ENCODE results near the gene TUBA4A. TPM values are rescaled to one million over a fixed set of nuclear protein-coding genes. Genes with fewer than 3 reads are reported as not detected.
A peak's percentile ranks its signal among the peaks of the same experiment; 100 is the strongest.
"Not testable (repeated sequence)": the region's sequence is repeated elsewhere in the genome, so short reads cannot be mapped to it uniquely, and the experiment has no call there.

The TUBA4A gene
- total RNA-seq, 1 donor from 2014 or later, result 47.9 TPM

DNA sequence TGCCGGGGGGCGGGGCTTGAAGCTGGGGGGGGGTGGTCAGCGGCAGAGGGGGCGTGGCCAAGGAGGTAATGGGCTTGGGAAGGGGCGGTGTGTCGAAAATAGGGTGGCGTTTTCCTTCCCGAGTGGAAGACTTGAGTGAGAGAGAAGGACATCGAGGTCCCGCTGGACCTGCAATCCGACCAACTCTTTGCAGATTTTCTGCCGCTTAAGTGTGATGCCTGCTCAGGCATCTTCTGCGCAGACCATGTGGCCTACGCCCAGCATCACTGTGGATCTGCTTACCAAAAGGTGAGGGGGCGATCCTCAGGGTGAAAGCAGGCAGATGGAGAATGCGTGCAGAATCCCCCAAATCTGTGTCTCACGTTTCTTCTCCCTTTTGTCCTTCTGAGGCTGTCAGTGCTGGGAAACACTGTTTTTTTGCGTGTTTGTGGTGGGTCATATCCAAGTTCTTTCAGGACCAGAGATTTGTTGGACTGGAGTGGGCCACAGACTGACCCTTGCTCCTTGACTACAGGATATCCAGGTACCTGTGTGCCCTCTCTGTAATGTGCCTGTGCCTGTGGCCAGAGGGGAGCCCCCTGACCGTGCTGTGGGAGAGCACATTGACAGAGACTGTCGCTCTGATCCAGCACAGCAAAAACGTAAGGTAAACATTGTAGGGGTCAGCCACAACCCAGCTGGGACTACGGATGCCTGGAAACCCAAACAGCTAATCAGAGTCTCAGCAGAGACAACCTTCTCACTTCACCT lies 46.4 kb downstream of the TUBA4A start:
- Histone ChIP-seq H3K27me3 (ENCODE audit: control insufficient read depth, insufficient read depth, low read length) (no peaks in the 10 kb centered on the region), H3K4me3 (ENCODE audit: low read depth, low read length) (peak overlapping the region; percentile 80), H3K36me3 (ENCODE audit: control insufficient read depth, insufficient read depth, low read length) (peaks cover 18% of the 10 kb centered on the region)
- no peak for FAIRE-seq
- TF ChIP-seq, protein P1, sequence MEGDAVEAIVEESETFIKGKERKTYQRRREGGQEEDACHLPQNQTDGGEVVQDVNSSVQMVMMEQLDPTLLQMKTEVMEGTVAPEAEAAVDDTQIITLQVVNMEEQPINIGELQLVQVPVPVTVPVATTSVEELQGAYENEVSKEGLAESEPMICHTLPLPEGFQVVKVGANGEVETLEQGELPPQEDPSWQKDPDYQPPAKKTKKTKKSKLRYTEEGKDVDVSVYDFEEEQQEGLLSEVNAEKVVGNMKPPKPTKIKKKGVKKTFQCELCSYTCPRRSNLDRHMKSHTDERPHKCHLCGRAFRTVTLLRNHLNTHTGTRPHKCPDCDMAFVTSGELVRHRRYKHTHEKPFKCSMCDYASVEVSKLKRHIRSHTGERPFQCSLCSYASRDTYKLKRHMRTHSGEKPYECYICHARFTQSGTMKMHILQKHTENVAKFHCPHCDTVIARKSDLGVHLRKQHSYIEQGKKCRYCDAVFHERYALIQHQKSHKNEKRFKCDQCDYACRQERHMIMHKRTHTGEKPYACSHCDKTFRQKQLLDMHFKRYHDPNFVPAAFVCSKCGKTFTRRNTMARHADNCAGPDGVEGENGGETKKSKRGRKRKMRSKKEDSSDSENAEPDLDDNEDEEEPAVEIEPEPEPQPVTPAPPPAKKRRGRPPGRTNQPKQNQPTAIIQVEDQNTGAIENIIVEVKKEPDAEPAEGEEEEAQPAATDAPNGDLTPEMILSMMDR (IDR thresholded peaks at IDR 0.05; ENCODE audit: insufficient read depth, low read length, severe bottlenecking), result no peak
- DNase-seq (ENCODE audit: low read depth), result no peak

DNA sequence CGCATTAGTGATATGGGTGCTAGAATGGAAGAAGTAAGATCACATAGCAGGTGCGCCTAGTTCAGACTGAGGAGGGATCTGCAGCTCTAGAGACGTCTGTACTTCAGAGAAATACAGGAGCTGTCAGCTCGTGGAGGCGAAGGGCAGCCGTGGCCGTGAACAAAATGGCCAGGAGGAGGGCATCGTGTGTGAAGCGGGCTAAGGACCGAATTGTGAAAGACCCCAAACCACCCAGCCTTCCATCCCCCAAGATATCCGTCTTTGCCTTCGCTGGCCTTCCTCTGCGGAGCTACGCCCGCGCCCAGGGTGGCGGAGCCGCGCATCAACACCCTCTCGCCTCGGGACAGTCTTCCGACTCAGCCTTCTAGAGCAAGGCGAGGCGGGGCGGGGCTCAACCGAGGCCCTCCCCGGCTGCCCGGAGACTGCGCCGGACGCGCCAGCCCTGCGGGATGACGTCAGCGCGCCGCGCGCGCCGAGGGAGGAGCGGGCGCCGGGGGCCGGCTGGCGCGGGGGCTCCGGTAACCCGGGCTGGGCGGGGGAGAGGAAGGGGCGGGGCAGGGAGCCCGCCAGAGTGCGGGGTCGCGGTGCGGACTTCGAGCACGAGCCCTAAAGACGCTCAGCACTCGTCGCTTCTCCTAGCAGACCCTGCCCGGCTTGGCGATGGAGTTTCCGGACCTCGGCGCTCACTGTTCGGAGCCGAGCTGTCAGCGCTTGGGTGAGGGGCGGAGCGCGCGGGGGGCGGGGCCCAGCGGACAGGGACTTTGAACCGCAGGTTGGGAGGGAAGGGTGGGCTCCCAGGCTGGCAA lies 47.2 kb downstream of the TUBA4A start, which contains the start of gene ZFAND2B:
TSS of gene ZFAND2B (plus strand) at position 455 of the 806 bp plus-strand sequence. CDS start at position 661, 206 bp downstream.
- Histone ChIP-seq H3K4me3 (ENCODE audit: low read depth, low read length) (peak within 1 kb of the TSS; percentile 80), H3K36me3 (ENCODE audit: control insufficient read depth, insufficient read depth, low read length) (peaks cover 16% of the 10 kb centered on the region), H3K27me3 (ENCODE audit: control insufficient read depth, insufficient read depth, low read length) (no peaks in the 10 kb centered on the region)
- FAIRE-seq, result no peak
- TF ChIP-seq, protein P1 (IDR thresholded peaks at IDR 0.05; ENCODE audit: insufficient read depth, low read length, severe bottlenecking), result peak; percentile 2
- DNase-seq (ENCODE audit: low read depth), result peak; percentile 81

DNA sequence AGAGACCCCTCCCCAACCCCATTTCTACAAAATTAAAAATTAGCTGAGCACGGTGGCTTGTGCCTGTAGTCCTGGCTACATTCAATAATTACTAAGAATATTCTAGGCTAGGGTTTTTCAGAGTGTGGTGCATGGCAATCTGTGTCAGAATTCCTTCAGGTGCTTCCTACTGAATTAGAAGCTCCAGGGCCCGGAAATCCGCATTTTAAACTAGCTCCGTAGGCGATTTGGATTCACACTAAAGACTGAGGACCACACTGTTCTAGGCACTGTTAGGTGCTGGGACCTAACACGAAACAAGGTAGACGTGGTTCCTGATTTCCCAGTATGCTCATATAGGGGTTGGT lies 47.8 kb downstream of the TUBA4A start:
- H3K4me3 ChIP-seq (ENCODE audit: low read depth, low read length), result peak overlapping the region; percentile 80
- DNase-seq (ENCODE audit: low read depth), result no peak
- TF ChIP-seq, protein P1 (IDR thresholded peaks at IDR 0.05; ENCODE audit: insufficient read depth, low read length, severe bottlenecking), result no peak
- H3K27me3 ChIP-seq (ENCODE audit: control insufficient read depth, insufficient read depth, low read length), result no peaks in the 10 kb centered on the region
- FAIRE-seq, result no peak
- H3K36me3 ChIP-seq (ENCODE audit: control insufficient read depth, insufficient read depth, low read length), result peaks cover 13% of the 10 kb centered on the region

DNA sequence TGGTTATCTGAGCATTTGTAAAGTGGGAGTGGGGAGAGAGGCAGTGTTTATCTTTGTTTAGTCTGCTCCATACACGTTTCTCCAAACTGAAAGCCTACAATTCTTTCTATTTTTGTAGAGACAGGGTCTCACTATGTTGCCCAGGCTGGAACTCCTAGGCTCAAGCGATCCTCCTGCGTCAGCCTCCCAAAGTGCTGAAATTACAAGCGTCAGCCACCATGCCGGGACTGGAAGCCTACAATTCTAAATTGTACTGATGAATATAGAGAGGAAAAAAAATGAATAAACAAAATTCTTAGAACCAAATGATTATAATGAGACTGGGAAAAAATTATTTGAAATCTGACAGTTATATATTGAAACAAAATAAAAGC lies 48.6 kb downstream of the TUBA4A start:
- DNase-seq (ENCODE audit: low read depth) (no peak), FAIRE-seq (no peak)

DNA sequence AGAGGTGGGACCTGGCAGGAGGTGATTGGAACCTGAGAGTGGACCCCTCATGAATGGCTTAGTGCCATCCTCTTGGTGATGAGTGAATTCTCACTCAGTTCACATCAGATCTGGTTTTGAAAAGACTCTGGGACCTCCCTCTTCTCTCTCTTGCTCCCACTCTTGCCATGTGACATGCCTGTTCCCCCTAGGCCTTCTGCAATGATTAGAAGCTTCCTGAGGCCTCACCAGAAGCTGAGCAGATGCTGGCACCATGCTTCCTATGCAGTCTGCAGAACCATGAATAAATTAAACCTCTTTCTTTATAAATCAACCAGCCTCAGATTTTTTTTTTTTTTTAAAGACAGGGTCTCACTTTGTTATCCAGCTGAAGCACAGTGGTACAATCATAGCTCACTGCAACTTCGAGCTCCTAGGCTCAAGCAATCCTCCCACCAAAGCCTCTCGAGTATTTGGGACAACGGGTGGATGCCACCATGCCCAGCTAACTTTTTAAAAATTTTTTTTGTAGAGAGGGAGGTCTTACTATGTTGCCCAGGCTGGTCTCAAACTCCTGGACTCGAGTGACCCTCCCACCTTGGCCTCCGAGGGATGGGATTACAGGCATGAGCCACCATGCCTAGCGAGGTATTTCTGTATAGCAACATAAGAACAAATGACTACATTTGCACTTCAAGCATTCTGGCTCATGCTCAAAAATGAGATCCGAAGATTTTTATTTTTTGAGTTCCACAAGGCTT lies 49.1 kb downstream of the TUBA4A start:
- DNase-seq (ENCODE audit: low read depth) (no peak), FAIRE-seq (no peak)
- H3K27me3 ChIP-seq (ENCODE audit: control insufficient read depth, insufficient read depth, low read length), result no peaks in the 10 kb centered on the region
- peaks cover 6% of the 10 kb centered on the region for H3K36me3 ChIP-seq (ENCODE audit: control insufficient read depth, insufficient read depth, low read length)
- TF ChIP-seq, protein P1 (IDR thresholded peaks at IDR 0.05; ENCODE audit: insufficient read depth, low read length, severe bottlenecking), result no peak
- no peak overlapping the region for H3K4me3 ChIP-seq (ENCODE audit: low read depth, low read length)

More for the DNA sequence above, 48.6 kb downstream of the TUBA4A start:
- peaks cover 9% of the 10 kb centered on the region for H3K36me3 ChIP-seq (ENCODE audit: control insufficient read depth, insufficient read depth, low read length)
- H3K27me3 ChIP-seq (ENCODE audit: control insufficient read depth, insufficient read depth, low read length), result no peaks in the 10 kb centered on the region
- H3K4me3 ChIP-seq (ENCODE audit: low read depth, low read length), result no peak overlapping the region
- TF ChIP-seq, protein P1 (IDR thresholded peaks at IDR 0.05; ENCODE audit: insufficient read depth, low read length, severe bottlenecking), result no peak

DNA sequence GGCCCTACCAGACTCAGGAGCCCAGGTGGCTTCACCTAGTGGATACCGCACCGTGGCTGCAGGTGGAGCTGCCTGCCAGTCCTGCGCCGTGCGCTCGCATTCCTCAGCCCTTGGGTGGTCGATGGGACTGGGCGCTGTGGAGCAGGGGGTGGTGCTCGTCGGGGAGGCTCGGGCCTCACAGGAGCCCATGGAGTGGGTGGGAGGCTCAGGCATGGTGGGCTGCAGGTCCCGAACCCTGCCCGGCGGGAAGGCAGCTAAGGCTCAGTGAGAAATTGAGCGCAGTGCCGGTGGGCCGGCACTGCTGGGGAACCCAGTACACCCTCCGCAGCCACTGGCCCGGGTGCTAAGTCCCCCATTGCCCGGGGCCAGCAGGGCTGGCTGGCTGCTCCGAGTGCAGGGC lies 52.4 kb downstream of the TUBA4A start:
- H3K27me3 ChIP-seq (ENCODE audit: control insufficient read depth, insufficient read depth, low read length); FAIRE-seq; H3K36me3 ChIP-seq (ENCODE audit: control insufficient read depth, insufficient read depth, low read length); H3K4me3 ChIP-seq (ENCODE audit: low read depth, low read length); DNase-seq (ENCODE audit: low read depth): not testable (repeated sequence)

DNA sequence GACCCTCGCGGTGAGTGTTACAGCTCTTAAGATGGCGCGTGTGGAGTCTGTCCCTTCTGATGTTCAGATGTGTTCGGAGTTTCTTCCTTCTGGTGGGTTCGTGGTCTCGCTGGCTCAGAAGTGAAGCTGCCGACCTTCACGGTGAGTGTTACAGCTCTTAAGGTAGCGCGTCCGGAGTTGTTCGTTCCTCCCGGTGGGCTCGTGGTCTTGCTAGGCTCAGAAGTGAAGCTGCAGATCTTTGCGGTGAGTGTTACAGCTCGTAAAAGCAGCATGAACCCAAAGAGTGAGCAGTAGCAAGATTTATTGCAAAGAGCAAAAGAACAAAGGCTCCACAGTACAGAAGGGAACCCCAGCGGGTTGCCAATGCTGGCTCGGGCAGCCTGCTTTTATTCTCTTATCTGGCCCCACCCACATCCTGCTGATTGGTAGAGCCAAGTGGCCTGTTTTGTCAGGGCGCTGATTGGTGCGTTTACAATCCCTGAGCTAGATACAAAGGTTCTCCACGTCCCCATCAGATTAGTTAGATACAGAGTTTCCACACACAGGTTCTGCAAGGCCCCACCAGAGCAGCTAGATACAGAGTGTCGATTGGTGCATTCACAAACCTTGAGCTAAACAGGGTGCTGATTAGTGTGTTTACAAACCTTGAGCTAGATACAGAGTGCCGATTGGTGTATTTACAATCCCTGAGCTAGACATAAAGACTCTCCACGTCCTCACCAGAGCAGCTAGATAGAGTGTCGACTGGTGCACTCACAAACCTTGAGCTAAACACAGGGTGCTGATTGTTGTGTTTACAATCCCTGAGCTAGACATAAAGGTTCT lies 53.0 kb downstream of the TUBA4A start:
- not testable (repeated sequence) for H3K36me3 ChIP-seq (ENCODE audit: control insufficient read depth, insufficient read depth, low read length); DNase-seq (ENCODE audit: low read depth); FAIRE-seq; H3K4me3 ChIP-seq (ENCODE audit: low read depth, low read length); H3K27me3 ChIP-seq (ENCODE audit: control insufficient read depth, insufficient read depth, low read length)
